Activated T-helper 1 cell treated with anti-CD3 and anti-CD28 coated beads, Interleukin-12 subunit alpha, Interleukin-12 subunit beta, Interleukin-2, Interleukin-4 antibody, amounts not matched to agents 30 ng/mL and 10 ng/mL and 1 ng/mL, durations not matched to agents 14 hours and 24 hours and 36 hours (primary cell): ENCODE measurements around the gene CHKA. TPM values are rescaled to one million over a fixed set of nuclear protein-coding genes. Genes with fewer than 3 reads are reported as not detected.

ENCODE experiments used
- DNase-seq: peaks from one replicate; pipeline ENCODE4 v3.0.0; 2021; ENCODE audit warnings: low spot score
- H3K27ac Mint-ChIP-seq: one replicate; pipeline ENCODE4 v1.8.0; 2021; ENCODE audit warnings: mild to moderate bottlenecking, mixed read lengths
- H3K27me3 Mint-ChIP-seq: one replicate; pipeline ENCODE4 v1.8.0; 2022; ENCODE audit warnings: mild to moderate bottlenecking, moderate library complexity, mixed read lengths; ENCODE audit not compliant: insufficient read depth
- H3K36me3 Mint-ChIP-seq: one replicate; pipeline ENCODE4 v1.8.0; 2021; ENCODE audit warnings: low read depth, mixed read lengths
- H3K4me1 Mint-ChIP-seq: one replicate; pipeline ENCODE4 v1.8.0; 2021; ENCODE audit warnings: low read depth, mixed read lengths
- H3K4me3 Mint-ChIP-seq: one replicate; pipeline ENCODE4 v1.8.0; 2021; ENCODE audit warnings: mild to moderate bottlenecking, moderate library complexity, mixed read lengths
- H3K9me3 Mint-ChIP-seq: one replicate; pipeline ENCODE4 v1.8.0; 2021; ENCODE audit warnings: mixed read lengths
- intact Hi-C: fragments of 100-400 bp; cut with micrococcal nuclease; formaldehyde crosslinking; loops from one replicate; pipeline ENCODE4 v1.15.1; 2024
- total RNA-seq: library from RNA; stranded (reverse); gene quantifications from 2 replicates; pipeline ENCODE4 v1.2.3, GENCODE V29; 2022

CHKA gene
- total RNA-seq, 1 donor from 2014 or later = 13.7 TPM

- no peak overlapping the region for H3K4me3 Mint-ChIP-seq
- no peaks in the 10 kb centered on the region for H3K36me3 Mint-ChIP-seq
- no peak overlapping the region for H3K27ac Mint-ChIP-seq
- H3K27me3 Mint-ChIP-seq = peaks cover 4% of the 10 kb centered on the region
- H3K4me1 Mint-ChIP-seq = peaks cover 12% of the 10 kb centered on the region
- intact Hi-C loops = no loop called here
- no peaks in the 10 kb centered on the region for H3K9me3 Mint-ChIP-seq
- no peak for DNase-seq
These were observed 19.5 kb upstream of the CHKA start for GRCh38 chr11:68140496-68141245.

- peaks cover 12% of the 10 kb centered on the region for H3K4me1 Mint-ChIP-seq
- no peak overlapping the region for H3K4me3 Mint-ChIP-seq
- H3K36me3 Mint-ChIP-seq = peaks cover 1% of the 10 kb centered on the region
- intact Hi-C loops = no loop called here
- peaks cover 11% of the 10 kb centered on the region for H3K9me3 Mint-ChIP-seq
- no peak for DNase-seq
- H3K27me3 Mint-ChIP-seq = peaks cover 4% of the 10 kb centered on the region
- H3K27ac Mint-ChIP-seq = no peak overlapping the region
These were observed 17.0 kb upstream of the CHKA start for GRCh38 chr11:68138237-68138636.

GRCh38 chr11:68137833-68138232 is 16.6 kb upstream of the CHKA start:
- intact Hi-C loops = no loop called here
- Mint-ChIP-seq H3K27ac (no peak overlapping the region), H3K27me3 (peaks cover 4% of the 10 kb centered on the region), H3K36me3 (peaks cover 1% of the 10 kb centered on the region), H3K4me3 (no peak overlapping the region), H3K9me3 (peaks cover 12% of the 10 kb centered on the region), H3K4me1 (peaks cover 12% of the 10 kb centered on the region)
- no peak for DNase-seq

GRCh38 chr11:68136866-68137265 is 15.7 kb upstream of the CHKA start:
- DNase-seq = no peak
- no peak overlapping the region for H3K27ac Mint-ChIP-seq
- H3K4me3 Mint-ChIP-seq = no peak overlapping the region
- intact Hi-C loops = no loop called here
- peaks cover 5% of the 10 kb centered on the region for H3K4me1 Mint-ChIP-seq
- peaks cover 4% of the 10 kb centered on the region for H3K27me3 Mint-ChIP-seq
- H3K9me3 Mint-ChIP-seq = peaks cover 20% of the 10 kb centered on the region
- H3K36me3 Mint-ChIP-seq = peaks cover 3% of the 10 kb centered on the region

- peaks cover 23% of the 10 kb centered on the region for H3K9me3 Mint-ChIP-seq
- no peak overlapping the region for H3K4me3 Mint-ChIP-seq
- DNase-seq = no peak
- peaks cover 4% of the 10 kb centered on the region for H3K27me3 Mint-ChIP-seq
- peaks cover 5% of the 10 kb centered on the region for H3K36me3 Mint-ChIP-seq
- no peak overlapping the region for H3K27ac Mint-ChIP-seq
- intact Hi-C loops = no loop called here
- no peaks in the 10 kb centered on the region for H3K4me1 Mint-ChIP-seq
These were observed 14.0 kb upstream of the CHKA start for GRCh38 chr11:68135161-68135560.

- intact Hi-C loops = no loop called here
- no peak for DNase-seq
- H3K4me3 Mint-ChIP-seq = no peak overlapping the region
- H3K36me3 Mint-ChIP-seq = peaks cover 7% of the 10 kb centered on the region
- no peak overlapping the region for H3K27ac Mint-ChIP-seq
- H3K9me3 Mint-ChIP-seq = peaks cover 23% of the 10 kb centered on the region
- no peaks in the 10 kb centered on the region for H3K4me1 Mint-ChIP-seq
- H3K27me3 Mint-ChIP-seq = peaks cover 14% of the 10 kb centered on the region
These were observed 12.6 kb upstream of the CHKA start for GRCh38 chr11:68133761-68134160.

- Mint-ChIP-seq H3K4me3 (no peak overlapping the region), H3K27ac (no peak overlapping the region), H3K27me3 (peaks cover 30% of the 10 kb centered on the region), H3K36me3 (peaks cover 7% of the 10 kb centered on the region), H3K9me3 (peaks cover 21% of the 10 kb centered on the region), H3K4me1 (no peaks in the 10 kb centered on the region)
- intact Hi-C loops = no loop called here
- DNase-seq = no peak
These were observed 8.9 kb upstream of the CHKA start for GRCh38 chr11:68130121-68130520.

GRCh38 chr11:68128682-68129327 is 7.6 kb upstream of the CHKA start:
- DNase-seq = no peak
- no peak overlapping the region for H3K4me3 Mint-ChIP-seq
- intact Hi-C loops = no loop called here
- H3K27me3 Mint-ChIP-seq = peaks cover 34% of the 10 kb centered on the region
- H3K4me1 Mint-ChIP-seq = no peaks in the 10 kb centered on the region
- peaks cover 6% of the 10 kb centered on the region for H3K36me3 Mint-ChIP-seq
- no peak overlapping the region for H3K27ac Mint-ChIP-seq
- peaks cover 15% of the 10 kb centered on the region for H3K9me3 Mint-ChIP-seq

- intact Hi-C loops = no loop called here
- H3K4me3 Mint-ChIP-seq = no peak overlapping the region
- peaks cover 36% of the 10 kb centered on the region for H3K27me3 Mint-ChIP-seq
- no peaks in the 10 kb centered on the region for H3K4me1 Mint-ChIP-seq
- H3K27ac Mint-ChIP-seq = no peak overlapping the region
- no peak for DNase-seq
- peaks cover 6% of the 10 kb centered on the region for H3K36me3 Mint-ChIP-seq
- peaks cover 12% of the 10 kb centered on the region for H3K9me3 Mint-ChIP-seq
These were observed 6.8 kb upstream of the CHKA start for GRCh38 chr11:68127714-68128681.

- Mint-ChIP-seq H3K36me3 (peaks cover 4% of the 10 kb centered on the region), H3K27me3 (peaks cover 36% of the 10 kb centered on the region), H3K27ac (no peak overlapping the region), H3K9me3 (no peaks in the 10 kb centered on the region), H3K4me3 (no peak overlapping the region), H3K4me1 (peaks cover 3% of the 10 kb centered on the region)
- DNase-seq = no peak
- intact Hi-C loops = no loop called here
These were observed 4.0 kb upstream of the CHKA start for GRCh38 chr11:68125164-68125563.

- Mint-ChIP-seq H3K36me3 (peaks cover 2% of the 10 kb centered on the region), H3K4me1 (peaks cover 5% of the 10 kb centered on the region), H3K4me3 (no peak overlapping the region), H3K27ac (no peak overlapping the region), H3K27me3 (peaks cover 22% of the 10 kb centered on the region), H3K9me3 (no peaks in the 10 kb centered on the region)
- intact Hi-C loops = loop anchor here (5.0 kb wide), 1 partner anchor 716 kb away; no protein-coding TSS in a partner anchor
- DNase-seq = no peak
These were observed 1.9 kb upstream of the CHKA start for GRCh38 chr11:68122936-68123539.

GRCh38 chr11:68120273-68121066 is 718 bp downstream of the CHKA start:
- DNase-seq = peak; percentile 38
- peak overlapping the region; percentile 87 for H3K27ac Mint-ChIP-seq
- H3K36me3 Mint-ChIP-seq = peaks cover 4% of the 10 kb centered on the region
- peaks cover 5% of the 10 kb centered on the region for H3K4me1 Mint-ChIP-seq
- peaks cover 11% of the 10 kb centered on the region for H3K27me3 Mint-ChIP-seq
- intact Hi-C loops = loop anchor here (1.0 to 5.0 kb wide), 7 partner anchors 22 to 713 kb away; partner anchors contain the start of genes NDUFS8 and TCIRG1
- no peaks in the 10 kb centered on the region for H3K9me3 Mint-ChIP-seq
- peak overlapping the region; percentile 88 for H3K4me3 Mint-ChIP-seq
